Activated B cell treated with CpG ODN at 0.5 μM for 24 hours (primary cell): ENCODE measurements around the gene RPN2. TPM values are rescaled to one million over a fixed set of nuclear protein-coding genes. Genes with fewer than 3 reads are reported as not detected.
"Not testable (repeated sequence)": the region's sequence is repeated elsewhere in the genome, so short reads cannot be mapped to it uniquely, and the experiment has no call there.

Source experiments
- ATAC-seq: fragments of 200-7000 bp; cut with Tn5 transposase; one replicate; pipeline ENCODE4 v1.10.0; 2021; ENCODE audit warnings: low read depth, mild to moderate bottlenecking, moderate library complexity
- CTCF ChIA-PET: fragments of 350-600 bp; sonication (Branson Sonifier 250); formaldehyde crosslinking; loops from one replicate; lab custom pipeline; 2021; ENCODE audit warnings: antibody characterized with exemption; lab: Charles Lee
- POLR2A ChIA-PET: fragments of 350-600 bp; sonication (Branson Sonifier 250); formaldehyde crosslinking; loops from one replicate; lab custom pipeline; 2021; ENCODE audit warnings: antibody characterized with exemption; lab: Charles Lee
- DNase-seq: peaks from one replicate; pipeline ENCODE4 v3.0.0; 2022
- H3K27ac Mint-ChIP-seq: one replicate; pipeline ENCODE4 v1.8.0; 2020; ENCODE audit warnings: mixed read lengths
- H3K27me3 Mint-ChIP-seq: one replicate; pipeline ENCODE4 v1.8.0; 2021; ENCODE audit warnings: mixed read lengths
- H3K36me3 Mint-ChIP-seq: one replicate; pipeline ENCODE4 v1.8.0; 2021; ENCODE audit warnings: low read depth, mixed read lengths
- H3K4me1 Mint-ChIP-seq: one replicate; pipeline ENCODE4 v1.8.0; 2021; ENCODE audit warnings: mixed read lengths
- H3K4me3 Mint-ChIP-seq: one replicate; pipeline ENCODE4 v1.8.0; 2020; ENCODE audit warnings: mild to moderate bottlenecking, mixed read lengths
- H3K9me3 Mint-ChIP-seq: one replicate; pipeline ENCODE4 v1.8.0; 2020; ENCODE audit warnings: mixed read lengths
- CTCF ChIP-seq: fragments of 200-600 bp; IDR thresholded peaks from one replicate; pipeline ENCODE4 v1.8.0; 2022; ENCODE audit warnings: antibody characterized with exemption, mild to moderate bottlenecking
- intact Hi-C: fragments of 100-400 bp; cut with micrococcal nuclease; formaldehyde crosslinking; loops from one replicate; pipeline ENCODE4 v1.15.1; 2024
- total RNA-seq: library from RNA; stranded (reverse); gene quantifications from 2 replicates; pipeline ENCODE4 v1.2.3, GENCODE V29; 2022

Gene RPN2
- total RNA-seq, 1 donor from 2014 or later: 106 TPM

DNA sequence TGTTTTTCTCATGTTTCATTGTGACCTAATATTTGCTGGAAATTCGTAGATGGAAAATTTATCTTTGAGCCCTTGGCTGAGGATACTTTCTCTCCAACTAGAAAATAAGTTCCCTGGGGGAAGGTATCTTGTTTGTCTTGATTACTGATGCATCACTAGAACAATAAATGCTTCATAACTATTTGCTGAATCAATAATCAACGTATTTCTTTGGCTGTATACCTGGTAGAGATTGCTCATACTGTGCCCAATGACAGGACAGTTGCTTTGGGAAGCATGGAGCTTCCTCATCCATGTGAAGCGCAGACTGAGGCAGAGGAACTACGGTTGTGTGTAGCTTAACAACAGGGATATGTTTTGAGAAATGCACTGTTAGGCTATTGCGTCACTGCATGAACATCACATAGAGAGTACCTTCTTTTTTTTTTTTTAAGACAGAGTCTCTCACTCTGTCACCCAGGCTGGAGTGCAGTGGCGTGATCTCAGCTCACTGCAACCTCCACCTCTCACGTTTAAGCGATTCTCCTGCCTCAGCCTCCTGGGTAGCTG is 34.2 kb upstream of the RPN2 start:
- ChIA-PET POLR2A (no interaction called here), CTCF (no interaction called here)
- no peaks in the 10 kb centered on the region for H3K36me3 Mint-ChIP-seq
- DNase-seq: no peak
- intact Hi-C loops: no loop called here
- TF ChIP-seq CTCF: no peak
- H3K4me1 Mint-ChIP-seq: no peaks in the 10 kb centered on the region
- no peak for ATAC-seq
- H3K9me3 Mint-ChIP-seq: no peaks in the 10 kb centered on the region
- no peak overlapping the region for H3K27ac Mint-ChIP-seq
- H3K4me3 Mint-ChIP-seq: no peak overlapping the region
- H3K27me3 Mint-ChIP-seq: no peaks in the 10 kb centered on the region

GRCh38 chr20:37147250-37147649 is 31.9 kb upstream of the RPN2 start:
- DNase-seq (no peak), ATAC-seq (no peak)
- no peak for TF ChIP-seq CTCF
- Mint-ChIP-seq H3K4me1 (no peaks in the 10 kb centered on the region), H3K4me3 (no peak overlapping the region), H3K27ac (no peak overlapping the region), H3K36me3 (no peaks in the 10 kb centered on the region), H3K9me3 (no peaks in the 10 kb centered on the region), H3K27me3 (no peaks in the 10 kb centered on the region)
- POLR2A ChIA-PET: no interaction called here
- CTCF ChIA-PET: no interaction called here
- intact Hi-C loops: no loop called here

DNA sequence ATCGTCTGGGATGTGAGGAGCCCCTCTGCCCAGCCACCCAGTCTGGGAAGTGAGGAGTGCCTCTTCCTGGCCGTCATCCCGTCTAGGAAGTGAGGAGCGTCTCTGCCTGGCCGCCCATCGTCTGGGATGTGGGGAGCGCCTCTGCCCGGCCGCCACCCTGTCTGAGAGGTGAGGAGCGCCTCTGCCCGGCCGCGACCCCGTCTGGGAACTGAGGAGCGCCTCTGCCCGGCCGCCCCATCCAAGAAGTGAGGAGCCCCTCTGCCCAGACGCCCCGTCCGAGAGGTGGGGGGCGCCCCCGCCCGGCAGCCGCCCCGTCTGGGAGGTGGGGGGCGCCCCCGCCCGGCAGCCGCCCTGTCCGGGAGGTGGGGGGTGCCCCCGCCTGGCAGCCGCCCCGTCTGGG is 28.3 kb upstream of the RPN2 start:
- H3K27me3 Mint-ChIP-seq, H3K27ac Mint-ChIP-seq, CTCF ChIA-PET, POLR2A ChIA-PET, ATAC-seq, intact Hi-C loops, H3K36me3 Mint-ChIP-seq, H3K4me1 Mint-ChIP-seq, H3K9me3 Mint-ChIP-seq, H3K4me3 Mint-ChIP-seq, DNase-seq: not testable (repeated sequence)

DNA sequence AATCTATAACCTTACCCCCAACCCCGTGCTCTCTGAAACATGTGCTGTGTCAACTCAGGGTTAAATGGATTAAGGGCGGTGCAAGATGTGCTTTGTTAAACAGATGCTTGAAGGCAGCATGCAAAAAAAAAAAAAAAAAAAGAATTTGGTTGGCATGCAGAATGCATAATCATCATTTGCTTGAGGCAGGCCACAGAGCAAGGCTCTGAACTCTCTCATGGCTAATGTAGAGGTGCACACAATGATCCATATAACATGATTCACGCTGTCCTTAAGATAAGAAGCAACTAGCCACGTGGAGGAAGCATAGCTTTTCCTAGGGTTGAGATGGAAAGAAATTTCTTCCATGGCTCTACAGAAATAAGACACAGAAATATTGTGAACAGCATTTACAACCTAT is 27.6 kb upstream of the RPN2 start:
- Mint-ChIP-seq H3K27ac (no peak overlapping the region), H3K4me3 (no peak overlapping the region), H3K27me3 (no peaks in the 10 kb centered on the region), H3K36me3 (no peaks in the 10 kb centered on the region), H3K9me3 (no peaks in the 10 kb centered on the region), H3K4me1 (no peaks in the 10 kb centered on the region)
- ATAC-seq (no peak), DNase-seq (no peak)
- CTCF ChIA-PET: no interaction called here
- intact Hi-C loops: no loop called here
- POLR2A ChIA-PET: no interaction called here
- no peak for TF ChIP-seq CTCF

DNA sequence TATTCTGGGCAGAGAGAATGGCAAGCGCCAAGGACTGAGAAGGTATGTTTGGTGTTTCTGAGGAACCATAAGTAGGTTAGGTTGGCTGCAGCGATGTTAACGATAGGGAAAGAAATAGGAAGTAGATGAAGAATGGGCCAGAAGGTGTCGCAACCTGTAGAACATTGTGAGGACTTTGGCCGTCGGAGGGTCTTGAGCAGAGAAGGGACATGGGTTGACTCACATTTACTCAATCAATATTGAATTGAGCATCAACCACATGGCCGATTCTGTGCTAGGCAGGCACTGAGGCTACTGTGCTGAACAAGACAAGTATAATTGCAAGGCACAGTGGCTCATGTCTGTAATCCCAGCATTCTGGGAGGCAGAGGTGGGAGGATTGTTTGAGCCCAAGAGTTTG is 26.8 kb upstream of the RPN2 start:
- no peak for ATAC-seq
- DNase-seq: no peak
- intact Hi-C loops: no loop called here
- ChIA-PET POLR2A (no interaction called here), CTCF (no interaction called here)
- Mint-ChIP-seq H3K27ac (no peak overlapping the region), H3K27me3 (no peaks in the 10 kb centered on the region), H3K4me3 (no peak overlapping the region), H3K4me1 (no peaks in the 10 kb centered on the region), H3K36me3 (no peaks in the 10 kb centered on the region), H3K9me3 (no peaks in the 10 kb centered on the region)
- TF ChIP-seq CTCF: no peak
